GM23248 (cell line): ENCODE measurements around the gene C18orf32. TPM values are rescaled to one million over a fixed set of nuclear protein-coding genes. Genes with fewer than 3 reads are reported as not detected.

Source experiments
- DNase-seq: peaks from one replicate; pipeline ENCODE4 v3.0.0-alpha.2; 2015
- H2AFZ ChIP-seq: fragments of 200-600 bp; sonication (generic); 2 replicates; pipeline ENCODE4 v1.6.1; 2016; ENCODE audit warnings: antibody characterized with exemption
- H3F3A ChIP-seq: fragments of 200-600 bp; sonication (generic); 2 replicates; pipeline ENCODE4 v1.6.1; 2016; ENCODE audit warnings: mild to moderate bottlenecking, antibody characterized with exemption, mixed run types; ENCODE audit not compliant: insufficient read depth
- H3K27ac ChIP-seq: fragments of 200-600 bp; sonication (generic); 2 replicates; pipeline ENCODE4 v1.5.1; 2016; ENCODE audit warnings: mild to moderate bottlenecking
- H3K27me3 ChIP-seq: fragments of 200-600 bp; sonication (generic); replicated peaks from 2 replicates; pipeline ENCODE4 v1.6.1; 2016; ENCODE audit warnings: mild to moderate bottlenecking; ENCODE audit not compliant: insufficient read depth
- H3K36me3 ChIP-seq: fragments of 200-600 bp; sonication (generic); 2 replicates; pipeline ENCODE4 v1.6.1; 2016; ENCODE audit warnings: low read depth, mild to moderate bottlenecking
- H3K4me1 ChIP-seq: fragments of 200-600 bp; sonication (generic); 2 replicates; pipeline ENCODE4 v1.6.1; 2016; ENCODE audit warnings: mild to moderate bottlenecking; ENCODE audit not compliant: insufficient read depth
- H3K4me2 ChIP-seq: fragments of 200-600 bp; sonication (generic); one replicate; pipeline ENCODE4 v1.6.1; 2016; ENCODE audit warnings: mild to moderate bottlenecking; ENCODE audit not compliant: unreplicated experiment
- H3K4me3 ChIP-seq: fragments of 200-600 bp; sonication (generic); 2 replicates; pipeline ENCODE4 v1.5.1; 2016; ENCODE audit warnings: mild to moderate bottlenecking
- H3K79me2 ChIP-seq: fragments of 200-600 bp; sonication (generic); 2 replicates; pipeline ENCODE4 v1.6.1; 2016; ENCODE audit warnings: mild to moderate bottlenecking; ENCODE audit not compliant: insufficient read depth
- H3K9ac ChIP-seq: fragments of 200-600 bp; sonication (generic); 2 replicates; pipeline ENCODE4 v1.6.1; 2016; ENCODE audit warnings: mild to moderate bottlenecking
- H3K9me2 ChIP-seq: fragments of 200-600 bp; sonication (generic); 2 replicates; pipeline ENCODE4 v1.6.1; 2016; ENCODE audit warnings: mixed run types, mild to moderate bottlenecking, moderate library complexity; ENCODE audit not compliant: insufficient read depth
- H3K9me3 ChIP-seq: fragments of 200-600 bp; sonication (generic); one replicate; pipeline ENCODE4 v1.6.1; 2017; ENCODE audit warnings: low read depth
- H4K20me1 ChIP-seq: fragments of 200-600 bp; sonication (generic); 2 replicates; pipeline ENCODE4 v1.6.0; 2016; ENCODE audit not compliant: insufficient read depth
- EZH2 ChIP-seq: fragments of 200-600 bp; sonication (generic); IDR thresholded peaks from 2 replicates; pipeline ENCODE4 v1.6.1; 2018; ENCODE audit warnings: antibody characterized with exemption, mild to moderate bottlenecking; ENCODE audit not compliant: insufficient read depth, poor library complexity, severe bottlenecking
- EZH2phosphoT487 ChIP-seq: fragments of 200-600 bp; sonication (generic); IDR thresholded peaks from 2 replicates; pipeline ENCODE4 v1.6.1; 2018; ENCODE audit warnings: antibody characterized with exemption, moderate library complexity, mild to moderate bottlenecking, low read depth; ENCODE audit not compliant: insufficient read depth
- WGBS, 2 experiments: methylation state at CpG; one replicate each; pipeline ENCODE4 v1.1.6; 2015 to 2017; ENCODE audit warnings: low lambda C conversion rate in 2 of 2, low coverage in 1 of 2; ENCODE audit errors: missing lambda C conversion rate in 2 of 2; 5-methylcytosine and 5-hydroxymethylcytosine counted together
- in situ Hi-C: fragments of 300-500 bp; cut with MboI; formaldehyde crosslinking; loops from 2 replicates; pipeline ENCODE4 v1.15.0; 2020
- polyA plus RNA-seq: library from polyadenylated mRNA; unstranded; fragments of >200 nt; fragmentation: Nextera tagmentation; extraction: Ambion mirVana; gene quantifications from 2 replicates; pipeline ENCODE4 v1.2.1, GENCODE V29; 2016
- total RNA-seq: library from RNA; depleted of rRNA; stranded (reverse); fragments of >200 nt; shearing (Covaris generic); gene quantifications from 2 replicates; pipeline ENCODE4 v1.2.3, GENCODE V29; 2014

C18orf32 gene
- total and polyA plus RNA-seq, 2 experiments from 2014 or later, result 43.7 to 77.0 TPM

- H3K9me2 ChIP-seq, result no peaks in the 10 kb centered on the region
- H3K27ac ChIP-seq, result peak overlapping the region; percentile 20
- H2AFZ ChIP-seq, result peak overlapping the region; percentile 85
- H3K79me2 ChIP-seq, result peaks cover 23% of the 10 kb centered on the region
- no peaks in the 10 kb centered on the region for H3K9me3 ChIP-seq
- TF ChIP-seq EZH2phosphoT487 (no peak), EZH2 (no peak)
- H3K4me3 ChIP-seq, result no peak overlapping the region
- in situ Hi-C loops, result no loop called here
- H3K9ac ChIP-seq, result peak overlapping the region; percentile 6
- H3K27me3 ChIP-seq, result no peaks in the 10 kb centered on the region
- peaks cover 2% of the 10 kb centered on the region; the same call in 1 of the 2 replicates for H4K20me1 ChIP-seq
- no peak overlapping the region for H3K4me2 ChIP-seq
- WGBS, 2 experiments, result 56 to 62% methylated on average over 3 of the region's 3 CpGs
- no peak for DNase-seq
- peaks cover 15% of the 10 kb centered on the region for H3K36me3 ChIP-seq
- H3K4me1 ChIP-seq, result peaks cover 26% of the 10 kb centered on the region
- peaks cover 32% of the 10 kb centered on the region for H3F3A ChIP-seq
These were observed 8.0 kb upstream of the C18orf32 start for GRCh38 chr18:49495076-49495475.

DNA sequence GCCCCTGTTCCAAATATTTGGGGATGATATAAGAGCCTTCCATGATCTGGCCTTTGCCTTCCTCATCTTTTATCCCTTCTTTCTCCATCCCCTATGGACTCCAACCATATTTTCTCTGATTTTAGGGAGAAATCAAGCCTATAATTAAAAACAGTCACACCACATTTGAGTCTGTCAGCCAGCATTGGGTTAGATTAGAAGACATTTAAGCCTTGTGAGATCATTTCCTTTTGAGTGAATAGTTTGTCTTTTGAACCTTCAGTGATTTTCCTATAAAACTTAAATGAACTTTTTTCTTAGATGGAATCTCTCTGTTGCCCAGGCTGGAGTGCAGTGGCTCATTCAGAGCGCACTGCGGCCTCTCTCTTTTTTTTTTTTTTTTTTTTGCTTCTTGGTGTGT is 7.6 kb upstream of the C18orf32 start:
- in situ Hi-C loops, result no loop called here
- no peak overlapping the region for H3K4me3 ChIP-seq
- WGBS, 2 experiments, result 4 to 22% methylated on average over 2 of the region's 2 CpGs
- H3K27me3 ChIP-seq, result no peaks in the 10 kb centered on the region
- H3K4me2 ChIP-seq, result no peak overlapping the region
- peaks cover 20% of the 10 kb centered on the region for H3K36me3 ChIP-seq
- H3K4me1 ChIP-seq, result peaks cover 30% of the 10 kb centered on the region
- DNase-seq, result peak; percentile 59
- TF ChIP-seq EZH2phosphoT487 (no peak), EZH2 (no peak)
- H3K9ac ChIP-seq, result peak overlapping the region; percentile 6
- peak overlapping the region; percentile 20 for H3K27ac ChIP-seq
- H2AFZ ChIP-seq, result peak overlapping the region; percentile 85
- H3K9me2 ChIP-seq, result no peaks in the 10 kb centered on the region
- H3K79me2 ChIP-seq, result peaks cover 27% of the 10 kb centered on the region
- H3F3A ChIP-seq, result peaks cover 37% of the 10 kb centered on the region
- H3K9me3 ChIP-seq, result no peaks in the 10 kb centered on the region
- peaks cover 2% of the 10 kb centered on the region; the same call in 1 of the 2 replicates for H4K20me1 ChIP-seq

DNA sequence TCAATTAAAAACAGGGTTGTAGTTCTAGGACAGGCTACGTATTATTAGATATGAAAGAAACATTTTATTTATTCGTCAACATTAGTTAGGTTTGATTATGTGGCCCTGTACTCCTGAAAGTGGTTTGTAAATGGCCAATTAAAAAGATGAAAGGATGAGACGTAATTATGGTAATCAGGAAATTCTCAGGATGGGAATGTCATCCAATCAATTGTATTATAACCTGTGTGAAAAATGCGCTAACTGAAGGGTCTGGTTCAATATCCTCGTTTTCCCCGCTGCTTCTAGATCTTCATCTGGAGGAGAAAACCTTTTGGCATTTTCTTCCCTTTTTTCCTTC is 5.6 kb upstream of the C18orf32 start:
- H3K9me3 ChIP-seq, result no peaks in the 10 kb centered on the region
- H3K27ac ChIP-seq, result no peak overlapping the region
- H2AFZ ChIP-seq, result peak overlapping the region; percentile 52
- no peaks in the 10 kb centered on the region for H3K27me3 ChIP-seq
- peaks cover 32% of the 10 kb centered on the region for H3K79me2 ChIP-seq
- H3K4me1 ChIP-seq, result peaks cover 35% of the 10 kb centered on the region
- H3K36me3 ChIP-seq, result peaks cover 38% of the 10 kb centered on the region
- in situ Hi-C loops, result no loop called here
- peaks cover 56% of the 10 kb centered on the region for H3F3A ChIP-seq
- no peak overlapping the region for H3K4me3 ChIP-seq
- TF ChIP-seq EZH2, result no peak
- no peak for TF ChIP-seq EZH2phosphoT487
- no peak overlapping the region for H3K9ac ChIP-seq
- H4K20me1 ChIP-seq, result peaks cover 2% of the 10 kb centered on the region; the same call in 1 of the 2 replicates
- peak overlapping the region; percentile 12 for H3K4me2 ChIP-seq
- DNase-seq, result no peak
- H3K9me2 ChIP-seq, result no peaks in the 10 kb centered on the region
- 58 to 62% methylated on average over 6 of the region's 6 CpGs for WGBS, 2 experiments

- WGBS, 2 experiments, result 0 to 1% methylated on average over 51 to 53 of the region's 53 CpGs
- peak within 1 kb of the TSS; percentile 97 for H3K27ac ChIP-seq
- no peaks in the 10 kb centered on the region for H3K9me3 ChIP-seq
- peak within 1 kb of the TSS; percentile 91 for H3K4me2 ChIP-seq
- TF ChIP-seq EZH2phosphoT487, result no peak
- TF ChIP-seq EZH2, result no peak
- peaks cover 35% of the 10 kb centered on the region for H3K4me1 ChIP-seq
- DNase-seq, result peak; percentile 99
- no peaks in the 10 kb centered on the region for H3K9me2 ChIP-seq
- peak within 1 kb of the TSS; percentile 100 for H3K4me3 ChIP-seq
- H3K36me3 ChIP-seq, result peaks cover 41% of the 10 kb centered on the region
- peaks cover 2% of the 10 kb centered on the region; the same call in 1 of the 2 replicates for H4K20me1 ChIP-seq
- peak within 1 kb of the TSS; percentile 100 for H3K9ac ChIP-seq
- H3K27me3 ChIP-seq, result no peaks in the 10 kb centered on the region
- peak within 1 kb of the TSS; percentile 52 for H2AFZ ChIP-seq
- H3F3A ChIP-seq, result peaks cover 61% of the 10 kb centered on the region
- H3K79me2 ChIP-seq, result peaks cover 32% of the 10 kb centered on the region
- in situ Hi-C loops, result no loop called here
These were observed 5.0 kb upstream of the C18orf32 start, which contains the start of gene RPL17 for GRCh38 chr18:49491857-49492693. Gene RPL17 (minus strand): TSS chr18:49492465.
